Body of pancreas (tissue), 4 donors: ENCODE data around the gene NUBP1. TPM values are rescaled to one million over a fixed set of nuclear protein-coding genes. Genes with fewer than 3 reads are reported as not detected.

ENCODE experiments used
- ATAC-seq: fragments of 150-250 bp; one replicate; pipeline ENCODE4 v1.9.1; 2016
- DNase-seq, 4 donors: peaks; one replicate each; pipeline ENCODE4 v3.0.0-alpha.2; 2019
- H3K27ac ChIP-seq, 4 donors: fragments of 200-600 bp; sonication (generic); 1 replicate in 3 of 4; 2 replicates in 1 of 4; pipeline versions ENCODE4 v1.5.1 to v1.6.1; 2016 to 2019; ENCODE audit warnings: mild to moderate bottlenecking in 1 of 4, mixed read lengths in 1 of 4, moderate library complexity in 1 of 4
- H3K27me3 ChIP-seq, 2 donors: fragments of 200-600 bp; sonication (generic); one replicate each; pipeline ENCODE4 v1.6.0; 2016; ENCODE audit warnings: mild to moderate bottlenecking in 1 of 2
- H3K36me3 ChIP-seq, 2 donors: fragments of 200-600 bp; sonication (generic); replicated peaks in 1 of 2; 2 replicates each; pipeline ENCODE4 v1.5.1; 2016; ENCODE audit warnings: low read depth in 2 of 2; ENCODE audit not compliant: insufficient read depth in 1 of 2
- H3K4me1 ChIP-seq: fragments of 200-600 bp; sonication (generic); one replicate; pipeline ENCODE4 v1.6.0; 2016
- H3K4me3 ChIP-seq, 2 donors: fragments of 200-600 bp; sonication (generic); 1 replicate in 1 of 2; 2 replicates in 1 of 2; pipeline ENCODE4 v1.5.1; 2016 to 2019
- H3K9me3 ChIP-seq, 3 donors: fragments of 200-600 bp; sonication (generic); 1 replicate in 2 of 3; 2 replicates in 1 of 3; pipeline ENCODE4 v1.5.1; 2016
- POLR2A ChIP-seq, 3 donors: fragments of 450-650 bp; IDR thresholded peaks; one replicate each; pipeline ENCODE4 v1.6.1; 2016; ENCODE audit warnings: antibody characterized with exemption in 3 of 3, mild to moderate bottlenecking in 2 of 3
- WGBS, 2 donors: methylation state at CpG; one replicate each; pipeline ENCODE4 v1.1.5; 2017; 5-methylcytosine and 5-hydroxymethylcytosine counted together
- intact Hi-C: fragments of 100-400 bp; cut with DNase I; formaldehyde crosslinking; loops from one replicate; pipeline ENCODE4 v1.15.1; 2023
- total RNA-seq, 2 donors: library from RNA; depleted of rRNA; stranded (reverse); fragments of >200 nt; gene quantifications; one replicate each; pipeline ENCODE4 v1.1.0, GENCODE V29; 2016
- TF ChIP-seq, protein P1 (sequence below), 7 experiments: fragments of 450-650 bp in 4 of 7; fragments of 200-600 bp in 3 of 7; sonication (generic) in 3 of 7; IDR thresholded peaks; one replicate each; pipeline ENCODE4 v1.5.1; 2016 to 2019; ENCODE audit warnings: antibody characterized with exemption in 7 of 7

NUBP1 gene
- total RNA-seq, 2 donors from 2014 or later, result 13.8 to 31.9 TPM

- WGBS, 2 donors, result 88 to 93% methylated on average over 3 of the region's 3 CpGs
- no peaks in the 10 kb centered on the region for H3K27me3 ChIP-seq
- intact Hi-C loops, result no loop called here
Observed at GRCh38 chr16:10808850-10809249, 65.2 kb downstream of the NUBP1 start.

GRCh38 chr16:10809706-10810105, 66.1 kb downstream of the NUBP1 start:
- no peak overlapping the region for H3K27ac ChIP-seq
- ATAC-seq, result no peak
- H3K36me3 ChIP-seq, result no peaks in the 10 kb centered on the region
- WGBS, 2 donors, result 90 to 95% methylated on average over 3 of the region's 3 CpGs
- H3K4me1 ChIP-seq, result no peaks in the 10 kb centered on the region
- no peaks in the 10 kb centered on the region for H3K9me3 ChIP-seq
- TF ChIP-seq POLR2A (IDR thresholded peaks at IDR 0.05), result no peak
- TF ChIP-seq, protein P1, sequence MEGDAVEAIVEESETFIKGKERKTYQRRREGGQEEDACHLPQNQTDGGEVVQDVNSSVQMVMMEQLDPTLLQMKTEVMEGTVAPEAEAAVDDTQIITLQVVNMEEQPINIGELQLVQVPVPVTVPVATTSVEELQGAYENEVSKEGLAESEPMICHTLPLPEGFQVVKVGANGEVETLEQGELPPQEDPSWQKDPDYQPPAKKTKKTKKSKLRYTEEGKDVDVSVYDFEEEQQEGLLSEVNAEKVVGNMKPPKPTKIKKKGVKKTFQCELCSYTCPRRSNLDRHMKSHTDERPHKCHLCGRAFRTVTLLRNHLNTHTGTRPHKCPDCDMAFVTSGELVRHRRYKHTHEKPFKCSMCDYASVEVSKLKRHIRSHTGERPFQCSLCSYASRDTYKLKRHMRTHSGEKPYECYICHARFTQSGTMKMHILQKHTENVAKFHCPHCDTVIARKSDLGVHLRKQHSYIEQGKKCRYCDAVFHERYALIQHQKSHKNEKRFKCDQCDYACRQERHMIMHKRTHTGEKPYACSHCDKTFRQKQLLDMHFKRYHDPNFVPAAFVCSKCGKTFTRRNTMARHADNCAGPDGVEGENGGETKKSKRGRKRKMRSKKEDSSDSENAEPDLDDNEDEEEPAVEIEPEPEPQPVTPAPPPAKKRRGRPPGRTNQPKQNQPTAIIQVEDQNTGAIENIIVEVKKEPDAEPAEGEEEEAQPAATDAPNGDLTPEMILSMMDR (IDR thresholded peaks at IDR 0.05), result no peak
- H3K4me3 ChIP-seq, result no peak overlapping the region
- DNase-seq, result no peak
- intact Hi-C loops, result no loop called here
- no peaks in the 10 kb centered on the region for H3K27me3 ChIP-seq

More at GRCh38 chr16:10808850-10809249, 65.2 kb downstream of the NUBP1 start:
- Histone ChIP-seq H3K36me3 (no peaks in the 10 kb centered on the region), H3K9me3 (no peaks in the 10 kb centered on the region), H3K4me1 (no peaks in the 10 kb centered on the region), H3K27ac (no peak overlapping the region), H3K4me3 (no peak overlapping the region)
- DNase-seq, result no peak
- TF ChIP-seq, protein P1 (IDR thresholded peaks at IDR 0.05), result no peak
- TF ChIP-seq POLR2A (IDR thresholded peaks at IDR 0.05), result no peak
- no peak for ATAC-seq

DNA sequence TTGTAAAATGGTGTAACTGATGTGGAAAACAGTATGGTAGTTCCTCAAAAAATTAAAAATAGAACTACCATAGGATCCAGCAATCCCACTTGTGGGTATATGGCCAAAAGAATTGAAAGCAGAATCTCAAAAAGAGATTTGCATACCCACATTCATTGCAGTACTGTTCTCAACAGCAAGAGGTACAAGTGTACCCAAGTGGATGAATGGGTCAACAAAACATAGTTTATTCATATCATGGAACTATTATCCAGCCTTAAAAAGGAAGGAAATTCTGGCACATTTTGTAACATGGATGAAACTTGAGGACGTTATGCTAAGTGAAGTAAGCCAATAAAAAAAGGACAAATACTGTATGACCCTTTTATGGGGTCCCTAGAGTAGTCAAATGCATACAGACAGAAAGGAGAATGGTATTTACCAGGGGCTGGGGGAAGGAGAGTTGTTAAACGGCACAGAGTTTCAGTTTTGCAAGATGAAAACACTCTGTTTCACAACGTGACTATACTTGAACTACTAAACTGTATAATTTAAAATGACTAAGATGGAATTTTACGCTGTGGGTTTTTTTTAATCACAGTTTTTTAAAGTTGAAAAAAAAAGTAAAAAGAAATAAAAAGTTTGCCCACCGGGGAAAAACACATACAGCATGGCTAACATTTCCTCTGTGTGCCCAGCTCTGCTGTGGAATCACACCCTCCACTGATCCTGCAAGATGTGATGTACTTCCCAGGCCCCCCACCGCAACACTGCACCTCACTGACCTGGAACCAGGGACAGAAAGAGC, 68.9 kb downstream of the NUBP1 start:
- ATAC-seq, result no peak
- Histone ChIP-seq H3K27me3 (no peaks in the 10 kb centered on the region), H3K36me3 (no peaks in the 10 kb centered on the region), H3K27ac (no peak overlapping the region), H3K4me1 (peaks cover 7% of the 10 kb centered on the region), H3K4me3 (no peak overlapping the region), H3K9me3 (no peaks in the 10 kb centered on the region)
- 61 to 82% methylated on average over 6 of the region's 6 CpGs for WGBS, 2 donors
- TF ChIP-seq POLR2A (IDR thresholded peaks at IDR 0.05), result no peak
- TF ChIP-seq, protein P1 (IDR thresholded peaks at IDR 0.05), result no peak
- DNase-seq, result no peak
- intact Hi-C loops, result no loop called here

GRCh38 chr16:10813099-10813455, 69.4 kb downstream of the NUBP1 start:
- WGBS, 2 donors, result 70 to 80% methylated on average over 4 of the region's 4 CpGs

More at GRCh38 chr16:10813099-10813455, 69.4 kb downstream of the NUBP1 start:
- no peaks in the 10 kb centered on the region for H3K9me3 ChIP-seq
- DNase-seq (no peak), ATAC-seq (no peak)
- TF ChIP-seq, protein P1 (IDR thresholded peaks at IDR 0.05), result no peak
- no peak for TF ChIP-seq POLR2A (IDR thresholded peaks at IDR 0.05)
- no peaks in the 10 kb centered on the region for H3K27me3 ChIP-seq
- no peaks in the 10 kb centered on the region for H3K36me3 ChIP-seq
- H3K4me3 ChIP-seq, result no peak overlapping the region
- intact Hi-C loops, result no loop called here
- H3K4me1 ChIP-seq, result peaks cover 7% of the 10 kb centered on the region
- no peak overlapping the region for H3K27ac ChIP-seq
